ENCODE results near the gene SMIM41.
A peak's percentile ranks its signal among the peaks of the same experiment; 100 is the strongest.

The SMIM41 gene

GRCh38 chr12:52079576-52080402 is at the start of gene SMIM41:
Gene SMIM41, plus strand, starts transcription at chr12:52079704. Its CDS starts 76 bp downstream, at chr12:52079780.
- DNase-seq, result no peak

GRCh38 chr12:52032446-52032803 is 47.1 kb upstream of the SMIM41 start:
- peak; percentile 10 for DNase-seq

- peak; percentile 94 for DNase-seq
Measured at GRCh38 chr12:52032804-52033445, 46.6 kb upstream of the SMIM41 start.

GRCh38 chr12:52033446-52034140 is 45.9 kb upstream of the SMIM41 start:
- no peak for DNase-seq

GRCh38 chr12:52035190-52035589 is 44.3 kb upstream of the SMIM41 start:
- no peak for DNase-seq

GRCh38 chr12:52035926-52036325 is 43.6 kb upstream of the SMIM41 start:
- DNase-seq, result no peak

GRCh38 chr12:52036587-52037171 is 42.8 kb upstream of the SMIM41 start:
- no peak for DNase-seq

GRCh38 chr12:52037248-52037861 is 42.1 kb upstream of the SMIM41 start:
- no peak for DNase-seq

GRCh38 chr12:52038447-52038846 is 41.1 kb upstream of the SMIM41 start:
- no peak for DNase-seq

- DNase-seq, result no peak
Measured at GRCh38 chr12:52041035-52041434, 38.5 kb upstream of the SMIM41 start.

- no peak for DNase-seq
Measured at GRCh38 chr12:52041695-52042123, 37.8 kb upstream of the SMIM41 start.

GRCh38 chr12:52042706-52043385 is 36.7 kb upstream of the SMIM41 start:
- no peak for DNase-seq

GRCh38 chr12:52043386-52044212 is 35.9 kb upstream of the SMIM41 start:
- no peak for DNase-seq

- DNase-seq, result peak; percentile 65
Measured at GRCh38 chr12:52044292-52044983, 35.1 kb upstream of the SMIM41 start.

- DNase-seq, result no peak
Measured at GRCh38 chr12:52045794-52046199, 33.7 kb upstream of the SMIM41 start.

- DNase-seq, result no peak
Measured at GRCh38 chr12:52046859-52047258, 32.6 kb upstream of the SMIM41 start.

GRCh38 chr12:52049286-52049685 is 30.2 kb upstream of the SMIM41 start:
- no peak for DNase-seq

GRCh38 chr12:52049688-52050087 is 29.8 kb upstream of the SMIM41 start:
- no peak for DNase-seq

- DNase-seq, result no peak
Measured at GRCh38 chr12:52050116-52050757, 29.3 kb upstream of the SMIM41 start.
